ENCODE results near the gene CBX4.
A peak's percentile ranks its signal among the peaks of the same experiment; 100 is the strongest.

The CBX4 gene

GRCh38 chr17:79813297-79814126 lies 25.7 kb downstream of the CBX4 start:
- no peak for TF ChIP-seq ZFX (IDR thresholded peaks at IDR 0.05)
- TF ChIP-seq, protein P1, sequence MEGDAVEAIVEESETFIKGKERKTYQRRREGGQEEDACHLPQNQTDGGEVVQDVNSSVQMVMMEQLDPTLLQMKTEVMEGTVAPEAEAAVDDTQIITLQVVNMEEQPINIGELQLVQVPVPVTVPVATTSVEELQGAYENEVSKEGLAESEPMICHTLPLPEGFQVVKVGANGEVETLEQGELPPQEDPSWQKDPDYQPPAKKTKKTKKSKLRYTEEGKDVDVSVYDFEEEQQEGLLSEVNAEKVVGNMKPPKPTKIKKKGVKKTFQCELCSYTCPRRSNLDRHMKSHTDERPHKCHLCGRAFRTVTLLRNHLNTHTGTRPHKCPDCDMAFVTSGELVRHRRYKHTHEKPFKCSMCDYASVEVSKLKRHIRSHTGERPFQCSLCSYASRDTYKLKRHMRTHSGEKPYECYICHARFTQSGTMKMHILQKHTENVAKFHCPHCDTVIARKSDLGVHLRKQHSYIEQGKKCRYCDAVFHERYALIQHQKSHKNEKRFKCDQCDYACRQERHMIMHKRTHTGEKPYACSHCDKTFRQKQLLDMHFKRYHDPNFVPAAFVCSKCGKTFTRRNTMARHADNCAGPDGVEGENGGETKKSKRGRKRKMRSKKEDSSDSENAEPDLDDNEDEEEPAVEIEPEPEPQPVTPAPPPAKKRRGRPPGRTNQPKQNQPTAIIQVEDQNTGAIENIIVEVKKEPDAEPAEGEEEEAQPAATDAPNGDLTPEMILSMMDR (conservative IDR thresholded peaks at IDR 0.05), result no peak
- peak overlapping the region; percentile 97 for H3K27ac ChIP-seq

GRCh38 chr17:79812353-79813258 lies 26.6 kb downstream of the CBX4 start:
- TF ChIP-seq, protein P1 (conservative IDR thresholded peaks at IDR 0.05), result no peak
- no peak for TF ChIP-seq ZFX (IDR thresholded peaks at IDR 0.05)
- peak overlapping the region; percentile 97 for H3K27ac ChIP-seq

DNA sequence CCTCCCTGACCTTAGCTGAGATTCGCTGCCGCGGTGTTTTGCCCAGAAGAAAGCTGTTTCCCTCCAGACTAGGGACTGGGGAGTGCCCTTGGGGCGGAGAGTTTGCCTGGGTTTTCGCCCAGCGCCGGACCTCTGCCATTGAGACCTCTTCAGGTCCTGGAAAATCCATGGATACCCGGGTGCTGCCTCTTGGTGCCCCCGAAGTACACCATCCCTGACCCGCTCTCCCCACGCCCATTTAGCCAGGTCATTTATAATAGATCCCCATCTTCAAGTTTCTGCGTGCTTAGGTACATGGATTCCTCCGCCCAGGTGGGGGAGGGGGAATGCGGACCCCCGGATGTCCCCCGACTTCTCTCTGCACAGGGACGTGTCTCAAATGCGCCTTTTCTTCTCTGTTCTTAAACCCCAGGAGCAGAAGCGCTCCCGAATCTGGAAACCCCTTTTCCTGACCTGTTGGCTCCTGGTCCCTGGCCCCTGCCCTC lies 27.3 kb downstream of the CBX4 start:
- H3K27ac ChIP-seq, result peak overlapping the region; percentile 49; the same call in 1 of the 2 replicates
- TF ChIP-seq, protein P1 (conservative IDR thresholded peaks at IDR 0.05), result no peak
- no peak for TF ChIP-seq ZFX (IDR thresholded peaks at IDR 0.05)

GRCh38 chr17:79811011-79811867 lies 28.0 kb downstream of the CBX4 start:
- H3K27ac ChIP-seq, result peak overlapping the region; percentile 49; the same call in 1 of the 2 replicates
- TF ChIP-seq ZFX (IDR thresholded peaks at IDR 0.05), result no peak
- TF ChIP-seq, protein P1 (conservative IDR thresholded peaks at IDR 0.05), result no peak; the same call in 1 of the 2 replicates

GRCh38 chr17:79810130-79811010 lies 28.9 kb downstream of the CBX4 start:
- no peak for TF ChIP-seq ZFX (IDR thresholded peaks at IDR 0.05)
- TF ChIP-seq, protein P1 (conservative IDR thresholded peaks at IDR 0.05), result no peak
- peak overlapping the region; percentile 49 for H3K27ac ChIP-seq

DNA sequence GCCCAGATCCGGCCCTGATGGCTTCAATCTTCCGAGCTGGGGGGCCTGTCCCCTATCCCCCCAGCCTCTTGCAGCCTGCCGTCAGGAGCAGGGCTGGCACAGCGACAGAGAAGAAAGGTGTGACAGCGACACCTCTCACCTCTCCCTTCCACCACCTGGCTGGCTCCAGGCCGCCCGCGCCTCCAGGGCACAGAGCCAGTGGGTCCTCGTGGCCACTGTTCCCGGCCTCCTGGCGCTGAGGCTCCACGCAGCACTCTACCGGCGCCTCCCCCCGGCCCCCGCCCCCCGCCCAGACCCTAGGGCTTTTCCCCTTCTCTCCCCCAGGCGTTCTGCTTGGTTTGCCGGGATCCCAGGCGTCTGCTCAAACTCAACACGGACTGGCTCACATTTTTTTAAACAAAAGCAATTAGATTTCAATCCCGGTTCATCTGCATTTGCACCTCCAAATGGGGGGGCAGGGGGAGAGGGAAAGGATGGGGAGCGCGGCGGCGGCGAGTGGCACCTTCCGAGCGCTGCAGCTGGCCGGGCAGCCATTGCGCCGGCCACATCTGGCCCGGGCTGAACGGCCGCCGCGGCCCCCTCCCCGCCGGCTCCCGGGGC lies 29.6 kb downstream of the CBX4 start:
- peak overlapping the region; percentile 49 for H3K27ac ChIP-seq
- TF ChIP-seq, protein P1 (conservative IDR thresholded peaks at IDR 0.05), result no peak
- TF ChIP-seq ZFX (IDR thresholded peaks at IDR 0.05), result no peak

Measured in C4-2B (cell line).